HG03139 (cell line): ENCODE results near the gene ORM1.
"Not testable (repeated sequence)": the region's sequence is repeated elsewhere in the genome, so short reads cannot be mapped to it uniquely, and the experiment has no call there.

Source experiments
- ATAC-seq: cut with Tn5 transposase; IDR thresholded peaks from one replicate; pipeline ENCODE4 v1.9.1; 2021; ENCODE audit not compliant: unreplicated experiment

Gene ORM1

DNA sequence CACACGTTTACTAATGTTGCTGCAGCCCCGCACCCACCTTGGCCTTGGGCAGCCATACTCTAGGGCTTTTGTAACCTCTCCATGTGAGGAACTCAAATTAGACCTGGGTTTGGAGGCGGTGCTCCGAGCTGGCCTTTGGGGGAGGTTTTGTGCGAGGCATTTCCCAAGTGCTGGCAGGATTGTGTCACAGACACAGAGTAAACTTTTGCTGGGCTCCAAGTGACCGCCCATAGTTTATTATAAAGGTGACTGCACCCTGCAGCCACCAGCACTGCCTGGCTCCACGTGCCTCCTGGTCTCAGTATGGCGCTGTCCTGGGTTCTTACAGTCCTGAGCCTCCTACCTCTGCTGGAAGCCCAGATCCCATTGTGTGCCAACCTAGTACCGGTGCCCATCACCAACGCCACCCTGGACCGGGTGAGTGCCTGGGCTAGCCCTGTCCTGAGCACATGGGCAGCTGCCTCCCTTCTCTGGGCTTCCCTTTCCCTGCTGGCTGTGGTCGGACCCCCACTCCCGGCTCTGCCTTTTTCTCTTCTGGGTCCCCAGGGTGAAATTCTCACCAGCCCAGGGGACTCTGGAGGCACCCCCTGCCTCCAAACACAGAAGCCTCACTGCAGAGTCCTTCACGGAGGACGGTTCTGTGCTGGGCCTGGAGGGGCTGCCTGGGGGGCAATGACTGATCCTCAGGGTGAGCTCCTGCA is at the start of gene ORM1:
Gene ORM1 (plus strand): TSS at position 268 of the 701 bp plus-strand sequence. CDS start 36 bp downstream, at position 304.
- not testable (repeated sequence) for ATAC-seq

DNA sequence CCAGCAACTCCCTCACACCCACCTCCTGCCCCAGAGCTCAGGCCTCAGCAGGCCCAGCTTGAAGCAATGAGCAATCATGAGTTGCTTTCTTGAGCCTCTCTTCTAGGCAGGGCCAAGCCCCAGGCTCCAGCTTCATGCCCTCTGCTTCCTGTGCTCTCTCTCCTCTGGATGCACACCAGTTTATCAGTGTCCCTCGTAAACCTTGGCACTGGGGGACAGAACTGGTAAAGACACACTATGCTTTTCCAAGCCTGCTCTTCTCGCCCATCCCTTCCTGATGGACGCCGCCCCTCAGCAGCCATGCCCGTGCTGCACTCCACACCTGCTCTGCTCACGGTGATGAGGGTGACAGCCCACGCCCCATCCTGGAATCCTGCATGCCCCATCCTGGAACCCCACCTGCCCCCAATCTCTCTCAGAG is 49.4 kb upstream of the ORM1 start:
- ATAC-seq = no peak

DNA sequence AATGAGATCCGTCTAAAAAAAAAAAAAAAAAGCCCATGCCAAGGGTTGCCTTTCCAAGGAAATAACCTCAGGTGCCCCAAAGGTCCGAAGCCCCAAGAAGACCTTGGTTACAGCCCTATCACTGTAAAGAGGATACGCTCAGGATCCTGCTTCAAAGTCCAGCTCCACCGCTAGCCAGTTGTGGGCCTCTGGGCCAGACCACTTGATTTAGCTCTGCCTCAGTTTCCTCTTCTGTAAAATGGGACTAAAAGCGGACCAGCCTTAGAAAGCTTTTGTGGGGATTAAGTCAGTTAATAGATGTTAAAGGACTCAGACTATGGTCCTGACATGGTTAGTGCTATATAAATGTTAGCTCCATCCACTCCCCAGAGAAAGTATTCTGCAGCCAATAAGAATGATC is 48.7 kb upstream of the ORM1 start:
- no peak for ATAC-seq

DNA sequence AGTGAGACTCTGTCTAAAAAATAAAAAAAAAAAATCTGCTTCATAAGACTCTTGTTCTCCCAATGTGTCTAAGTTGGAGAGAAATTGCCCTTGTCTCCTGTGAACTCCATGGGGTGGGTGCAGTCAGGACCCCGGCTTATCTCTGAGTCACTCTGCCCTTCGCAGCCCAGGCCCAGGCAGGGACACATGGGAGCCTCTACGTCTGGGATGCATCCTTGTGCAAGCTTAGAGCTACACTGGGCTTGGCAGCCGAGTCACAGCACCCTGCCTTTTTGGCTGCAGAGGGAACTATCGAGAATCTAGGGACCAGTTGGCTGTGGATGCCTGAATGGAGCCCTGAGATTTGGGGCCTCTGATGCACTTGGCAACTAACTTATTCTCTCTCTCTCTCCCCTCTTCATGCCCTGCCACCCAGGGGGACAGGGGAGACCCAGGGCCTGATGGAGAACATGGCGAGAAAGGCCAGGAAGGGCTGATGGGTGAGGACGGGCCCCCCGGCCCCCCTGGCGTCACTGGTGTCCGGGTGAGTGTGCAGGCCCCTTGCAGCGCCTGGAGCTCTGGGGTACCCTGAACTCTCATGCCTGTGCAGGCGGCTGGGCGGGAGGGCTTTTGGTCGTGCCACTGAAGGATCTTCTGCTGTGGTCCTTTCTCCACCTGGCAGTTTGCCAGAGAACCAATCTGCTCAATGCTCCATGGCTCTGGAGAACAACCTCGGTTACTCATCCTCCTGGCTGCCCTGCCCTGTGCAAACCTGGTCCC is 47.5 kb upstream of the ORM1 start:
- ATAC-seq = no peak

DNA sequence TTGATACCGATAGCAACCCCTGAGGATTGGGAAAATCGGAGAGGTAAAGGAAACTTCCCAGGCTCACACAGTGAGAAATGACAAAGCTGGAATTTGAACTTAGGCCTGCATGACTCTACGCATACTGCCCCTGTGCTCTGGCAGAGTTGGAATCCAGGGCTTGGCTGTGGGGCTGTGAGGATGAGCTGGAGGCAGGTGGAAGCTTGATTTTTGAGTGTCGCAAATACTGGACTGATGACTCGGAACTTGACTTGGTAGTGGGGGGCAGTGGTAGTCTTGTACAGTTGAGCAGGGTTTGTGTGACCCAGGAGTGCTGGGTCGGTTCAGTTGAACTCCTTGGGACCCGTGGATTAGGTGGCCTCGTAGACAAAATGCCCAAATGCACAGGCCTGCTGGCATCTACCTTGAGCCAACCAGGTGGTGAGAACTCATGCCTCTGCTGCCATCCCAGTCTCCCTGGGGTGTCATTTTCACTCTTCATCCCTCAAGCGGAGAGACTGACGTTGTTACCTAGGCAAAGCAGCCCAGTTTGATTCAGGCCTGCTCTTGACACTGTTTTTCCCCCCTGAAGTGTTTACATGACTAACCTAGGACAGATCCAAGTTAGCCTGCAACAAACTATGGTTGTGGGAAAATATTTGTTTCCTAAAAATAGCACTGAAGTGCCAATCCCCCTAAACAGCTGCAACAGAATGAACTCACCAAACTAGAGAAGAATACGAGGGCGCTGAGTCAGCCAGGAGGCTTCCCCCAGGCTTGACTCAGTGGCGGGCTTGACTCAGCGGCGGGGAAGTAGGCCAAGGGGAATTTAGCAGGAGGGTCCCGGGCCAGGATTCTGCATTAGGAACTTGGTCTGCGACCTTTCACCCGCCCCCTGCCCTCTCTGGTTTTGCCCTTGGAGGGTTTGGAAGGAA is 45.7 kb upstream of the ORM1 start:
- no peak for ATAC-seq

DNA sequence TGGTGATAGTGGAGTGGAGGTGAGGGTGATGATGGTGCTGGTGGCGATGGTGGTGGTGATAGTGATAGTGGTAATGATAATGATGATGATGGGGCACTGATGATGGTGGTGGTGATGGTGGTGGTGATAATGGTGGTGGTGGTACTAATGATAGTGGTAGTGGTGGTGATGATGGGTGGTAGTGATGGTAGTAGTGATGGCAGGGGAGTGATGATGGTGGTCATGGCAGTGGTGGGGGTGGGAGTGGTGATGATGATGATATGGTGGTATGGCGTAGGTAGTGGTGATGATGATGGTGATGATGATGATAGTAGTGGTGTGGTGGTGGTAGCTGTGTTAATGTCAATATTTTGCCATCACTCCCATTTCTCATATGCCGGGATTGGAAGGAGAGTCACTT is 44.5 kb upstream of the ORM1 start:
- no peak for ATAC-seq

DNA sequence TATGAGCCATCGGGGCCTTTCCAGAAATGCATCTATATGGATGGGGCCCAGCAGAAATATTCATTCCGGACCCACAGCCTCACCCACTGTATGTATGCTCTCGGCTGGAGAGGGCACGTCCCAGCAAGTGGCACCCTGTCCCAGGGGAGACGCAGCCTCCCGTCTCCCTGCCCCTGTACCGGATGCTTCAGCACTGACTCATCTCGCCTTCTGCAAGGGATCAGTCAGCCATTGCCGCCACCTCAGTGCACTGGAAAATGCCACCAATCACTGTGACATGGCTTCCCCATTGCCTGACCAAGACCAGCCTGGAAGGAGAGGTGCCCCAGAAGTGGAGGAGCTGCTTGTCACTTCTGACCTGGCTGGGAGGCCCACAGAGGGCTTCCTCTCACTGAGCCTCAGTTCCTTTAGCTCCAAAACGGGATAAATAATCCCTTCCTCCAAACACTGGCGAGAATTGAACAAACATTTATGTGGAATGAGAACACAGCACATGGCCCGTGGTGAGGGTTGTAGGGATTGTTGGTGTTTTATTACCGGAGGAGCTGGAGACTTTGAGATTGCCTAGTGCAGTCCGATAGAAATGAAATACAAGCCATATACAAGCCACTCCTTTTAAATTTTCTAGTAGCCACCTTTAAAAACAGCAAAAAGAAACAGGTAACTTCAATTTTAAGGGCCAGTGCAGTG is 43.9 kb upstream of the ORM1 start:
- ATAC-seq = no peak

DNA sequence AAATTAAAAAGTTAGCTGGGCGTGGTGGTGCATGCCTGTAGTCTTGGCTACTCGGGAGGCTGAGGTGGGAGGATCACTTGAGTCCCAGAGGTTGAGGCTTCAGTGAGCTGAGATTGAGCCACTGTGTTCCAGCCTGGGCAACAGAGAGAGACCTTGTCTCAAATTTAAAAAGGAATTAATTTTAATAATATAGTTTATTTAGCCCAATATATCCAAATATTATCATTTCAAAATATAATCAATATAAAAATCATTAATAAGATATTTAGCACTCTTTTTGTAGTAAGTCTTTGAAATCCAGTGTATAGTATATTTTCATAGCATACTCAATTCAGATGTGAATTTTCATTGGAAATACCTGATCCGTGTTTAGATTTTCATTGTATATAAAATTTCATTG is 43.2 kb upstream of the ORM1 start:
- ATAC-seq = no peak

DNA sequence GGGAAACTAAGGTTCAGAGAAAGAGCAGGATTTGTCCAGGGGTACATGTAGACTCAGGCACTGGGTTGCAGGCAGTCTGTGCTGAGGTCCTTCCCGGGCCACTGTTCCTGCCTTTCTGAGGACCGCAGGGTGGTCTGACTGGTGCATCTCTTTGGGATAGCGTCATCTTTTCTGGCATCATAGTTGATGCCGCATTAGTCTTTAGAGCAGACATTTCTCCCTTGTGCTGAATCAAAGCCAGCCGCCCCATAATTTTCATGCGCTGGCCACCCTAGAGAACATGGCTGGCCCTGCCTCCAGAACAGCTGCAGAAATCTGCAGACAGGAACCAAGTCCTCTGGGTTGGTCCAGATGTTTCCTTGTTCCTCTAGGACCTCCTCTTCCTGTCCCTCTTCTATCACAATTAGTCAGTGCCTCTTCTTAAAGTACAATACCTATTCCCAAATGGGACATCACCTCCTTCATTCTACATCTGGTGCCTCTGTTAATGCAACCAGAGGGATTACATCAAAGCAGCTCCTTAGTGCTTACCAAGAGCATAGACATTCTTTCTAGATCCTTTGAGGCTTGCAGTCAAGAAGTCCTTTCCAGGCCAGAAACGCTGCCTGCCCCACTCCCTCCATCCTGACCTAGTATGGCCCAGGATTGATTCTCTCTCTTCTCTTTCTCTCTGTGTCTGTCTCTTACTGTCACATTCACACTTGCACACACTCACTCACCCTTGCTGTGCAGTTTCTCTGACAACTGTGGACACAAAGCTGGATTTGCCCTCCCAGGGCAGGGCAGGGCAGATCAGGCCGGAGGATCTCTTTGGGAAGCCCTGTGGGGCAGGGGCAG is 42.0 kb upstream of the ORM1 start:
- ATAC-seq = no peak

DNA sequence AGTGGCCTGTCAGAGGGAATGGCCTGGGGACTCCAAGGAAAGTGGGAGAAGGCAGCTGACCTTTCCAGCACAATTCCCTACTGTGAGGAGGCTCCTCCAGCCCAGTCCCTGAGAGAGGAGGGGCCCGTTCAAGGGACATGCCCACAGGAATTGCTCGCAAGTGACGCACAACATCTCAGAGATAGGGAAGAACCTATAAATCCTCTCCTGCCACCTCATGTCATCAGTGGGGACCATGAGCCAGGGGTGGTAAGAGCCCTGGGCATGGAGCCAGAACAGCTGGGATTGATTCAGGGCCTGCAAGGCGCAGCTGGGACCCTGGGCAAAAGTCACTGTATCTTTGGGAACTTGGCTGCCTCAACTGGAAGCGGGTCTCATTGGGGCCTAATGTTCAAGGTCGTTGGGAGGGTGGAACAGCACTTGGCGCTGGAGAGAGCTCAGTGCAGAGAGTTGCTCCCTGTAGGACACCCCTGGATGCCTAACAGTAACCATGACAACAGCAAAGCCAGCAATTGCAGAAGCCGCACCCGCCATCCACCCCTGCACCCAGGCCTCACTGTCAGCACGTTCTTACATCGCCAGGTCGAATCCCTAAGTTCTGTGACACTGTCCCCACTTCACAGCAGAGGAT is 41.3 kb upstream of the ORM1 start:
- ATAC-seq = no peak

DNA sequence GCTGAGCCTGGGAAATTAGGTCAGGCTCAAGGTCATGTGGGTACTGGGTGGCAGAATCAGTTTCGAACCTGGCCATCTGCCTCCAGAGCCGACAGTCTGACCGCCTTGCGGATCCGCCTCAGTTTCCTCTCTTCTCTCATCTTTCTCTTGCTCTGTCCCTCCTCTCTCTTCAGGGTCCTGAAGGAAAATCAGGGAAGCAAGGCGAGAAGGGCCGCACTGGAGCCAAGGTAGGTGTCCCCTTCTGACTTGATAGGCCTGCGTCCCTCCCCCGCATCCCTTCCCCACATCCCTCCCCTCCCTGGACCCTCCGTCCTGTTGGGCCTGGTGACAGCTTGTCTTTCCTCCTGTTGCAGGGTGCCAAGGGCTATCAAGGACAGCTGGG is 40.8 kb upstream of the ORM1 start:
- ATAC-seq = no peak

DNA sequence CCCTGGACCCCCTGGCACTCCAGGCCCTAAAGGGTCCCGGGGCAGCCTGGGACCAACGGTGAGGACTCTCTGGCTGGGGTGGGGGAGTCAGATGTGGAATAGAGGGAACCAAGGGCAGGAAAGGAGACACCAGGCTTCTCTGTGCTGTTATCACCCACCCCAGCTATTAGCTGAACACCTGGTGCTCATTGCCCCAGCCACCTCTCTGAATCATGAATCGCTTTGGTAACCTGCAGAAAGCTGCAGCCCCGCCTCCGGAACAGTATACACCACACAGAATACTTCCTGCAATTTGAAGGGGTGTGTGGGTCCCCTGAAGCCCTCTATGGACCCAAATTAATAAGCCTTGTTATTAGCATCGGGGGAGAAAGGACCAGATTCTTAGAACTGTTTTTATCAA is 40.4 kb upstream of the ORM1 start:
- ATAC-seq = no peak

DNA sequence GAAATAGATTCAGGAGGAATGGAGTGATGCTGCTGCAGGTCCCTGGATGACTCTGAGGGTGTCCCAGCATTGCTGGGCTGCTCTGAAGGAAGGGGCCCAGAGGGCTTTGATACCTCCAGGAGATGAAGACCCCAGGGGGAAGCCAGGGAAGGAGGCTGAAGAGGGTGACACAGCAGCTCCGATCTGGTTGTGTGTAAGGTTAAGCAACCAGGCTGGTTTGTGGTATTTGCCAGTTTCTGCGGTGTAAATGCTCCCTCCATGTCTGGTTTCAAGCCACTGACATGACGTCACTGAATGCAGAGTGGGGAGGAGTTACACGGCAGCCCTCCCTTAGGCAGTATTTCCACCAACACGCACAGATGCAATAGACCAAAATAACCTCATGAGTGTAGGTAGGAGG is 40.0 kb upstream of the ORM1 start:
- ATAC-seq = no peak

DNA sequence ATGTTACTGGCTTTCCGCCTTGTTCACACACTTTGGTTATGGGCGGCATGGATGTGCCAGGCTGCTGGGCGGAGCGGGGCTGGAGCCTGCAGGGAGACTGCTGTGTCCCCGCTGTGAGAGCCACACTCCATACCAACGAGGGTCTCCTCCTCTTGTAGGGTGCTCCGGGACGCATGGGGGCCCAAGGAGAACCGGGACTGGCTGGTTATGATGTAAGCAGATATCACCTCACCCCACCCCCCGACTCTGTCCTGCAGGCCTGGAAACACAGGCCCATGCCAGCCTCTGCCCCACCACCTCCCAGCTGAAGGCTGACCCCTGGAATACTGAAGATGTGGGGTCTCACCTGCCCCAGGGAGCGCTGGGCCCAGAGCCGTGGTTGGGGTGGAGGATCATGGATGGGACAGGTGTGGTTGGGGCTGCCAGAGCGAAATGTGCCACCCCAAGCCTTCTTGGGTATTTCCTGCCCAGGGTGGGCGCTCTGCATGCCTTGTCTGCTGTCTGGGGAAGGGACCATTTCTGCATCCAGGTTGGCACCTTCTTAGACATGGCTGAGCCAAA is 39.3 kb upstream of the ORM1 start:
- ATAC-seq = no peak

DNA sequence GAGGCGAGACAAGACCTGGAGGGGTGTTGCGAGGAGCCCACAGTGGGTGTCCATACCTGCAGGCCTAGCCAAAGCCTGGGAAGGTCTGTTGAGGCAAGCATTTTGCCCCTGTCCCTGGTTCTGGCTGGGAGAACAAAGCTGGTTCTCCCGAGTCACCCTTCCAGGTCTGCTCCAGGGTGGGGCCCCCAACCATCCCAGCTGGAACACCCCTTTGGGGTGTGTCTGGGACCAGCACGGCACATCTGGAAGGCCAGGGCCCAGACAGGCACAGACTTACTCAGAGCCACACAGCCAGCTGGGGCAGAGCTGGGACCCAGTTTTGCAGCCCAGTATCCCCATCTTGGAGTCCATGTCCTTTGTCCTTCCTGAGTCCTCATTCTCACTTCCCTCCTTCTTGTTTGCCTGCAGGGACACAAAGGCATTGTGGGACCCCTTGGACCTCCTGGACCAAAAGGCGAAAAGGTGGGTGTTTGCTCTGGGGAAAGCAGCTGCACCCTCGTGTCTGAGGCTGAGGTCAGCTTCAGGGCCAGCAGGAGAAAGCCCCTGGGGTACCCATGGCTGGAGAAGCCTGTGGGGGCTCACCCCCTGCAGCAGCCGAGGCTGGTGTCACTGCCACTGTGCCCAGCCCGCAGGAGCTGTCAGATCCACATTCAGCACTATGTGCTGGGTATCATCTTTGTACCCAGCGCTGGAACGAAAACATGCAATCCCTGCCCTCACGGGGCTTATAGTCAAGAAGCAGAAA is 38.4 kb upstream of the ORM1 start:
- no peak for ATAC-seq

DNA sequence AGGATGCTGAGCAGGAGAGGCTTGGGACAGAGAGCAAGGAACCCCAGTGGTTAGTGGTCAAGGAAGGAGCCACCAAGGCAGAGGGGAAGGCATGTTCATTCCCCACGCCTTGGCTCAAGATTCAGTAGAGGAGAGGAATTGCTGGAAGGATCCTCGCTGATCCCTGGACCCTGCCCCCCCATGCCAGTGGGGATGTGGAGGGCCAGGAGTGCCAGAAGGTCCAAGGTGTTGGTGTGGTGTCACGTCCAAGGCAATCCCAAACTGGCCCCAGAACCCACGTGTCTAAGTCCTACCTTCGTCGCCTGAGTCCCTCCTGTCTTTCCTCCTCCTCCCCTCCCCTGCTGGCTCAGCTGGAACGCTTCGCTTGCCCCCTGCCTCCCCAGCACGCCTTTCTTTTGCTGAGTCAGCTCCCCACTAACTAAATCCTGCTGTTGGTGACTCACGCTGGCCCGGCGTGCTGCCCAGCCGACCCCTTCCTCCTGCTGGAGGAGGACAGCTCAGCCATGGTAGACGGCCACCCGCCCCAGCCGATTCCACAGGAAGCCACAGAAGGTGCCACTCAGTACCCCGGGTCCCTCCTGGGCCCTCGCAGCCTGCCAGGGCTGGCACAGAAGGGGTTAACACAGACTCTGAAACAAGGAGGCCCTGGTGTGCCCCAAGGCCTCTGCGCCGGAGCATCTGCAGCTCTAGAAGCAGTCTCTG is 37.6 kb upstream of the ORM1 start:
- ATAC-seq = no peak

DNA sequence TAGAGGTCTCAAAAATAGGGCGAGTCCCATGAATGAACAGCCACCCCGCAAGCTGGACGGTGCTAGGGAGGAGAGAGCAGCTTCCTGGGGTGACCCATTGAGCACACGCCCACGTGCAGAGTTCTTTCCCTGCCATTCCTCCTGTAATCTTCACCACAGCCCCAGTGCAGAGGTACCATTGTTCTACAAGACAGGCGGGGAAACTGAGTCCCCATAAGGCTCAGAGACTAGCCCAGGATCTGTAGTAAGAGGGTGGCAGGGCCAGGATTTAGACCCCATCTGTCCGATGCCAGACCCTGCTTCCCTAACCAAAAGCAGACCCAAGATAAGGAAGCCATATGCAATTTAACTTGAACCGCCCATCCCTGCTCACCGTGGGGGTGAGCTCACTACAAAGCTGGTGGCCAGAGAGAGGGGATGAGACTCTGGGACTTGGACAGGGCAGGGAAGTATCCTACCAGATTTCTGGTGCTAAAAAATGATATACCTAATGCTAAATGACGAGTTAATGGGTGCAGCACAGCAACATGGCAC is 36.7 kb upstream of the ORM1 start:
- ATAC-seq = no peak
